HG03575 (cell line): ENCODE data around the gene HMGA1.
"Not testable (repeated sequence)": the region's sequence is repeated elsewhere in the genome, so short reads cannot be mapped to it uniquely, and the experiment has no call there.

Experiments used
- ATAC-seq: cut with Tn5 transposase; IDR thresholded peaks from one replicate; pipeline ENCODE4 v1.9.1; 2021; ENCODE audit not compliant: unreplicated experiment, insufficient number of reproducible peaks, low FRiP score; ENCODE audit errors: extremely low read depth

Gene HMGA1

GRCh38 chr6:34248727-34249468 lies 12.2 kb downstream of the HMGA1 start, which contains the start of gene SMIM29:
TSS of gene SMIM29 (minus strand) at chr6:34249006. CDS start at chr6:34247791, 1,215 bp downstream.
- no peak for ATAC-seq

GRCh38 chr6:34249469-34250261 lies 13.0 kb downstream of the HMGA1 start:
- ATAC-seq: no peak

GRCh38 chr6:34252395-34252794 lies 15.7 kb downstream of the HMGA1 start:
- ATAC-seq: not testable (repeated sequence)

- ATAC-seq: no peak
Observed at GRCh38 chr6:34259529-34260069, 22.9 kb downstream of the HMGA1 start.

GRCh38 chr6:34260576-34261267 lies 24.0 kb downstream of the HMGA1 start:
- ATAC-seq: no peak

GRCh38 chr6:34263484-34263883 lies 26.8 kb downstream of the HMGA1 start:
- ATAC-seq: not testable (repeated sequence)

GRCh38 chr6:34267746-34268145 lies 31.1 kb downstream of the HMGA1 start:
- ATAC-seq: no peak

- not testable (repeated sequence) for ATAC-seq
Observed at GRCh38 chr6:34269132-34269531, 32.5 kb downstream of the HMGA1 start.

- ATAC-seq: not testable (repeated sequence)
Observed at GRCh38 chr6:34269658-34270341, 33.1 kb downstream of the HMGA1 start.

GRCh38 chr6:34272013-34272926 lies 35.6 kb downstream of the HMGA1 start:
- no peak for ATAC-seq

GRCh38 chr6:34273242-34273805 lies 36.7 kb downstream of the HMGA1 start:
- no peak for ATAC-seq

- ATAC-seq: no peak
Observed at GRCh38 chr6:34274129-34274528, 37.5 kb downstream of the HMGA1 start.

GRCh38 chr6:34275128-34275804 lies 38.6 kb downstream of the HMGA1 start:
- no peak for ATAC-seq

GRCh38 chr6:34276191-34276590 lies 39.5 kb downstream of the HMGA1 start:
- no peak for ATAC-seq

- ATAC-seq: no peak
Observed at GRCh38 chr6:34276881-34277762, 40.4 kb downstream of the HMGA1 start.

- ATAC-seq: no peak
Observed at GRCh38 chr6:34277763-34278112, 41.1 kb downstream of the HMGA1 start.
